Embryonic facial prominence (tissue), 1 donor: ENCODE data around the gene CLCNKB.

ENCODE experiments used
- DNase-seq: peaks from one replicate; pipeline ENCODE4 v3.0.0-alpha.2; 2016; ENCODE audit errors: extremely low spot score

The CLCNKB gene

GRCh38 chr1:16095447-16095846 lies 51.9 kb downstream of the CLCNKB start:
- no peak for DNase-seq

- DNase-seq = no peak
Observed at GRCh38 chr1:16099412-16099811, 55.8 kb downstream of the CLCNKB start.

- no peak for DNase-seq
Observed at GRCh38 chr1:16101623-16102022, 58.0 kb downstream of the CLCNKB start.
